GM18519 (cell line): Measurements from ENCODE around the gene CCDC89.
"Not testable (repeated sequence)": the region's sequence is repeated elsewhere in the genome, so short reads cannot be mapped to it uniquely, and the experiment has no call there.

Source experiments
- ATAC-seq: cut with Tn5 transposase; IDR thresholded peaks from one replicate; pipeline ENCODE4 v1.9.1; 2021; ENCODE audit warnings: mild to moderate bottlenecking, moderate library complexity; ENCODE audit not compliant: unreplicated experiment, low FRiP score

Gene CCDC89

DNA sequence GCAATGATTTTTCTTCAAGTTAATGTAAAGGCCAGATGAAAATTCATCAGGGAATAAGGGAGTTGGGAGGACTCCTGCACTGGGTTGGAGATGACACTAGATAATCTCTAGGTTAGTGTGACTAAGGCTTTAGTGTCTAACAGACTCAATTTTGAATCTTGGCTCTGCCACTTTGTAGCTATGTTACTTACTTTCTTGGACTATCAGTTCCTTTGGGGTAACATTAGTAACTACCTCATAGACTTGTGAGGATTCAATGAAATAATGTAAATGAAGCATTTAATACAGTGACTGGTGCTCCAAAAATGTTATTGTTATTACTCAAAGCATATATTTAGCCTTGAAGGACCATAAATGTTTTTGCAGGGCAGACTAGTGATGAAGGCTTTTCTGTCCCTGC lies 9.6 kb upstream of the CCDC89 start:
- no peak for ATAC-seq

DNA sequence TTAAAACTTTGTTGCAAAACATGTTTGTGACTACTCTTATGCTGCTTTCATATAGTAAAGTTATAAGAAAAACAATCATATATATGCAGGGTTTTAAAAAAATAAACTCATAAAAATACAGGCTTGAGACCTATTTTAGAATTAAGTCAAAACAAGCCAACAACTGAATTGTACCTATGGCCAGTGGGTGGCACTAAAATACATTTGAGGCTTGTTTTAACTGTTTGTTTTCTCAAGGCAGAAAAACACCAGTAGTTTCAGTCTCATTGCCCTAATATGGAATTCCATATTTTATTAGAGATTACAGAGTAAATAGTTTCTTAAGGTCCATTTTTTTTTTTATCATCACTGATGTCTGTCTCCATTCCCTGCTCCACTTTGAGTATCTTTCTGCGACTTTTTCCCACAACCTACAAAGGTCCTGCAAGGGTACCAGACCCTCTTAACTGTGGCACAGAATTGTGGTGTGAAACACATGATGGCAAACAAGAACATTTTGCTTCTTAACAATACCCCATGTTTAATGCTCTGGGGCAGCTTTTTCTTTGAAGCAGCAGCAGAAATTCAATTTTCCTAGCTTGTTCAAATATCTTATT lies 8.5 kb upstream of the CCDC89 start:
- ATAC-seq: no peak

DNA sequence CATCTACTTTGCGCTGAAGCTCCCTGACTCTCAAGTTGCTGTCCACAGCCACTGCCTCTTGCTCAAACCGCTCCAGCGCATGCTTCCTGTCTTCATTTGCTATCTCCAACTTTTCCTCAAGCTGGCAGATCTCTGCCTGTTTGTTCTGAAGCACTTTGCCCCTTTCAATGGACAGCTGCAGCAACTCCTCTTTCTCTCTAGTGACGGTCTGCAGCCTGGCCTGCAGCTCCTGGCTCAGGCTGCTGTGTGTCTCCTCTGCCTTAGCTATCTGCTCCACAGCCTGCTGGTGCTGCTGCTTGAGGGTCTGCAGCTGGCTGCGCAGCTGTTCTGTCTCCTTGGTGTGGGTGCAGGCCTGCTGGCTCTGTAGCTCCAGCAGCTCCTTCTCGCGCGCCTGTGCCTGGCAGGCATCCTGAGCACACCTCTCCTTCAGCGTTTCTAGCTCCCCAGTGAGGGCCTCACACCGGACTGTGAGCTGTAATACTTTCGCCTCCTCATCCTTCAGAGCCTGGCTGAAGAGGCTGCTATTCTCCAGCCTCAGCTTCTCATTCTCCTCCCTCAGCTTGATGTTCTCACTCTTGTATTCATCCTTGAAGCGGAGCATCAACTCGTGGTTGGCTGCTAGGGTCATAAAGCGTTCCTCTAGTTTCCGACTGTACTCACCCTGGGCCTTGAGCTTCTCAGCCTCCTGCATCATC lies 723 bp downstream of the CCDC89 start:
- ATAC-seq: no peak

DNA sequence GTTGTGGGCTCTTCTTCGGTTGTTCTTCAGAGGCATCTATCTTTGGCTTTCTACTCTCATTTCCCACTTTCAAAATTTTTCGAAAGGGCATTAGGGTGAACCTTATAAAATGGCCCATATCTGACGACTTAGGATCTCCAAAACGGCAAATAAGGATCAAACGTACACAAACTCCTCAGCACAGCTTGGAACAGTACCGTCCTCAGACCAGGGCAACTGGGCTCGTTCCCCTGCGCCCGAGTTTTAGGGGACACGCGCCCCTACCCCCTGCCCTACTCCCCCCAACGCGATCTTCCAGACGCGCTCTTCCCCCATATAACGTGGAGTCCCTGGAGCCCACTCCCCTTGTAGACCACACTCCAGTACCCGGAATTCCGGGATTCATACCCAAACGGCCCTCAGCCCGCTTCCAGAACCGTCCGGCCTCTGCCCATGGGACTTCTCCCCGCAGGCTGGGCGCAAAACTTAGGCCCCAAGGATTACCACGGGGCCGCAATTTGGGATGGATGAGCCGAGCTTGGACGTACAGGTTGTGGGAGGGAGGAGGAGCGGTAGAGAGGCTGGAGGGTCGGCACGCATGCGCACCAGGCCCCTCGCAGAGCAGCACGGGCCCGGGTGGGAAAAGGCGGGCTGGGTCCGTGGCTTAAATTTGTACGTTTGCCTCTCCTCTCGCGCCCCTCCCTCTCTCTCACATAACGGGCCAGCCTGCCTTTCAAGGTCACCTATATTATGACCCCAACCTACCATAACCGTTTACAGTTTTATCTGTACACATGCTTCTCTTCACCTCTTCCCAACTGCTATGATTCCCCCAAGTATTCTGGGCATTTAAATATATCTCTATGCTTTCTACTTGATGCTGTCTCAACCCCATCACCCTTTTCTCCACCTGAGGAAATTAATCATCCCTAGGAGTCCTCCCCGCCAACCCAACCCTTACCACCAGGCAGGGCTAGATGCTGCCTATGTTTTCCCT lies 3.4 kb downstream of the CCDC89 start:
- ATAC-seq: peak; percentile 65

DNA sequence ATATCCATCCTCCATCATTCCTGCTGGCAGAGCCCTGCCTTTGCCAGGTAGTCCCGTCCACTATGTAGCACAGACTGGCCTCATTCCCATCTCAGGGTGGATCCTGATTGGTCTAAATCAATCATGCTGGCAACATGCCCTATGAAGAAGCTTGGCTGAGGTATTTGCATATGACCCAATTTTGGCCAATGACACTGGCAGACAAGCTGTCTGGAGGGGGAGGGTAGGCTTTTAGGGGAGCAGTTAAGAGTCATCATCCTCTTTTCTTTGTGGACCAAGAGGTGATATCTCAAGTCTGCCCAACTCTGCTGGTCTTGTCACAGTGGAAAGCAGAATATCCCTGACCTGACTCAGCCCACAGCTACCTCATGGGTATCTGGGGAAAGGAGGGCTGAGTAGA lies 5.1 kb downstream of the CCDC89 start:
- ATAC-seq: no peak

DNA sequence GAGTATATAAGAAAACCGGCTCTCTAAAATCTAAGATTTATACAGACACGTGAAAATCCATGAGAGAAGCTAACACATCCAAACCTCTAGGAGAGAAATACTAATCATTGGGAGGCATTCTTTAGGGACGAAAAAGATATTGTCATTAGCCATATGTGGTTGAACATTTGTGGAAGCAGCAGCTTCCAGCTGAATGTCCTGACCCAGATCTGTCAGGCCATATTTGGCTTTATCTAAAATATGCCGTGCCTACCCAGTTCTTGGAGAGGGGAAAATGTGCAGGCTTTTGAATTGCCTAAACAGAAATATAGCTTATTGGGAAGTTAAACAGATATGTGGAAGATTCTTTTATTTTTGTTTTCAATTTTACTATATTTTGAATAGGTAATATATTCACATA lies 6.4 kb downstream of the CCDC89 start:
- no peak for ATAC-seq

DNA sequence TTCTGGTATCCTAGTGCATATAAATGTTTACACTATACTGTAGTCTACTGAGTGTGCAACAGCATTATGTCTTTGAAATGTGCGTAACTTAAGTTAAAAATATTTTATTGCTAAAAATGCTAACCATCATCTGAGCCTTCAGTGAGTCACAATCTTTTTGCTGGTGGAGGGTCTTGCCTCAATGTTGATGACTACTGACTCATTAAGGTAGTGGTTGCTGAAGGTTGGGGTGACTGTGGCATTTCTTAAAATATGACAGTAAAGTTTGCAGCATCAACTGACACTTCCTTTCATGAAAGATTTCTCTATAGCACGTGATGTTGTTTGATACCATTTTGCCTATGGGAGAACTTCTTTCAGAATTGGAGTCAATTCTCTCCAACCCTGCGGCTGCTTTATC lies 12.6 kb downstream of the CCDC89 start:
- no peak for ATAC-seq

DNA sequence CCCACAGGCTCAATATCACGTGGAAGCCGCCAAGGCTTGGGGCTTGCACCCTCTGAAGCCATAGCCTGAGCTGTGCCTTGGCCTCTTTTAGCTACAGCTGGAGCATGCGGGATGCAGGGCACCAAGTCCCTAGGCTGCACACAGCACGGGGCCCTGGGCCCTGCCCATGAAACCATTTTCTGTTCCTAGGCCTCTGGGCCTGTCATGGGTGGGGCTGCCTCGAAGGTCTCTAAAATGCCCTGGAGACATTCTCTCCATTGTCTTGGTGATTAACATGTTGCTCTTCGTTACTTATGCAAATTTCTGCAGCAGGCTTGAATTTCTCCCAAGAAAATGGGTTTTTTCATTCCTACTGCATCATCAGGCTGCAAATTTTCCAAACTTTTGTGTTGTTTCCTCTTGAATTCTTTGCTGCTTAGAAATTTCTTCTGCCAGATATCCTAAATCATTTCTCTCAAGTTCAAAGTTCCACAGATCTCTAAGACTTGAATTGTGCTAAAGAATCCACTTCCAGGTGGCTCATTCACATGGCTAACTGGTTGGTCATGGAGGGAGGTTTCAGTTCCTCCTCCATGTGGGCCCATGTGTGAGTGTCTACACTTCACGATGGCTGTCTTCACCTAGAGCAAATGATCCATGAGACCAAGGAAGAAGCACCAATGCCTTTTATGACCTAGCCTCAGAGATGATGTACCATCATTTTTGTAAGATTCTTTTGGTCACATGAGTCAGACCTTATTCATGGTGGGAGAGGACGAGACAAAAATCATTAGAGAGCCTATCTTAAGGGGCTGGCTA lies 13.7 kb downstream of the CCDC89 start:
- no peak for ATAC-seq

DNA sequence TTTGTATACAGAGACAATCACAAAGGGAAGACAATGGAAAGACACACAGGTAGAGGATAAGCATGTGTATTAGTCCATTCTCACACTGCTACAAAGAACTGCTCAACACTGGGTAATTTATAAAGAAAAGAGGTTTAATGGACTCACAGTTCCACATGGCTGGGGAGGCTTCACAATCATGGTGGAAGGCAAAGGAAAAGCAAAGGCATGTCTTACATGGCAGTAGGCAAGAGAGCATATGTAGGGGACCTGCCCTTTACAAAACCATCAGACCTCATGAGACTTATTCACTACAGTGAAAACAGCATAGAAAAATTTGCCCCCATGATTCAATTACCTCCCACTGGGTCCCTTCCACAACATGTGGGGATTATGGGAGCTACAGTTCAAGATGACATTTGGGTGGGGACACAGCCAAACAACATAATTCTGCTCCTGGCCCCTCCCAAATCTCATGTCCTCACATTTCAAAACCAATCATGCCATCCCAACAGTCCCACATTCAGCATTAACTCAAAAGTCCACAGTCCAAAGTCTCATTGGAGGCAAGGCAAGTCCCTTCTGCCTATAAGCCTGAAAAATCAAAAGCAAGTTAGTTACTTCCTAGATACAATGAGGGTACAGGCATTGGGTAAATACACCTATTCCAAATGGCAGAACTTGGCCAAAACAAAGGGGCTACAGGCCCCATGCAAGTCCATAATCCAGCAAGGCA lies 14.9 kb downstream of the CCDC89 start:
- not testable (repeated sequence) for ATAC-seq

DNA sequence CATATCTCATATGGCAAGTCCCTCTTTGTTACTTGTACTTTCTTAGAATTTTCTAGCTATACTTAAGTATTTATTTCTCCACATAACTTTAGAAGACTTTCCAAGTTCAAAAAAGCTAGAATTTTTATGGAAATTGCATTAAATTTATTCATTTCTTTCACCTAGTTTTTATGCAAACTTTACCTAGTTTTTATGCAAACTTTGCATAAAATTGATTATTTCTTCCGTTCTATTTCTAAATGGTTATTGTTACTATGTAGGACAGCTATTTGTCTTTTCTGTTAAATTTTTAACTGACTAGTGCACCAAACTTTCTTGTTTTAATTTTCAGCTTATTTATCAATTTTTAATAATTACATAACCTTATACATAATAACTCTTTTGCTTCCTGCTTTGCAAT lies 17.8 kb downstream of the CCDC89 start:
- ATAC-seq: no peak

DNA sequence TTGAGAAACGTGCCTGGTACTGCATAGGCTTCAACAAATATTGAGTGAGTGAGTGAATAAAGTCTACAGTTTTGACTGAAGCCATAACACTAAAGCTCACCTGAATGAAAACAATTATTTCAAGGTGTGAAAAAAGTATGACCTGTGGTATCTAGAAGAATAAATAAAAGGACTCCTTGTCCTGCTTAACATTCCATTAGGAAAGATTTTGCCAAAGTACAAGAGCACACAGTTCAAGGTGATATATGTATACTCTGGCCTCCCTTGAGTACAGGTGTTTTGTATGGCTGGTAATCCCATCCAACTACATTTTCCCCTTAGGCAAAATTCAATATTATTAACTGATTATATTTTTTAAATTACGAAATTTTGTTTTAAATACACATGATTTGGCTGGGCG lies 19.3 kb downstream of the CCDC89 start:
- no peak for ATAC-seq

DNA sequence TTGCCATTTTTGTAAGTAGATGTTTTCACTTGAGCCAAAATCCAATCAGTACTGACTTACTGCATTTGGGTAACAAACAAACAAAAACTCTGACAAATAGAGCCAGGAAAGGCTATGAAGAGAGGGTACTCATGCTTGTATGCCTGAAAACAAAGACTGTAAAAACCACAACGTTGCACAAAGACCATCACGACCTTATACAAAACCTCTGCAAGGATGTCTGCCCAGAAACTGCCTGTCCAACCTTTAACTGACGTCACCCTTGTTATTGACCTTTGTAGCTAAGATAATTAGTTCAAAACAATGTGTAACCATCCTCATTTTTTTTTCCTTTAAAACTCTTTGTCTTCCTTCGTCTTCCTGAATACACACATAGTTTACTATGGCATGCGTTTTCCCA lies 20.3 kb downstream of the CCDC89 start:
- ATAC-seq: no peak

DNA sequence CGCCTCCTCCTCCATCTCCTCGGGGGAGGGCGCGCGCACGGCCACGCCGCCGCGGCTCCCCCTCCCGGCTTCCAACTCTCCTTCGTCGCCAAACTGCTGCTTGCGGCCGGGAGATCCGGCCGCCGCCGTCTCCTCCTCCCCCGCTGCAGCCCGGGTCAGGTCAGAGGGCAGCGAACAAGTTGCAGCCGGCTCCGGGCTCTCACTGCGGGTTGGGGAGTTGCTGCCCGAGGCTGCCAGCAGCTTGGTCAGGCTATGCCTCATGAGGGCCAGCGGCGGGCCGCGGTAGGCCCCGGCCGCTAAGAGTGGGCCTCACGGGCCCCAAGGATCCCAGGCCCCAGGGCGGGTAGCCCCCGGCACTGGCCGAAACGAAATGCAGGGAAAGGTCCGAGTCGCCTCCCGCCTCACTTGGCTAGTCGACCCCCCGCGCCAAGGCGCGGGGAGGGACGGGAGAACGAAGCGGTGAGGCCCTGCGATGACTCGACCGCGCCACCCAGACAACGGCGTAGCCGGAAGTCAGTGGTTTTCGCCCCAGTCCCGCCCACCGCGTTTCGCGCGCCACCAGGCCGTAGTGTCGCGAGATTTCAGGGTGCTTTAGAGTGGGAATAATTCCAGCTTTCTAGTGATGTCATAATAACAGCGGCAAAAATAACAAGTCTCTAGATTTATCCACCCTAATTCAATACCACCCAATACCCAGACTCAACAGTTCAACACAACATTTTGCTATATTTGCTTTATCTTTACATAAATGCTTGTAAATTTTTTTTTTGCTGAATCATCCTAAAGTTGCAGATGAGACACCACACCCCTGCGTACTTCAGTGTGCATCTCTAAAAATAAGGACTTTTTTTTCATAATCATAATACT lies 21.1 kb downstream of the CCDC89 start, which contains the start of gene CREBZF:
CREBZF (minus strand) TSS at position 515 of the 867 bp plus-strand sequence; CDS start at position 261, 254 bp downstream.
- ATAC-seq: peak; percentile 87

DNA sequence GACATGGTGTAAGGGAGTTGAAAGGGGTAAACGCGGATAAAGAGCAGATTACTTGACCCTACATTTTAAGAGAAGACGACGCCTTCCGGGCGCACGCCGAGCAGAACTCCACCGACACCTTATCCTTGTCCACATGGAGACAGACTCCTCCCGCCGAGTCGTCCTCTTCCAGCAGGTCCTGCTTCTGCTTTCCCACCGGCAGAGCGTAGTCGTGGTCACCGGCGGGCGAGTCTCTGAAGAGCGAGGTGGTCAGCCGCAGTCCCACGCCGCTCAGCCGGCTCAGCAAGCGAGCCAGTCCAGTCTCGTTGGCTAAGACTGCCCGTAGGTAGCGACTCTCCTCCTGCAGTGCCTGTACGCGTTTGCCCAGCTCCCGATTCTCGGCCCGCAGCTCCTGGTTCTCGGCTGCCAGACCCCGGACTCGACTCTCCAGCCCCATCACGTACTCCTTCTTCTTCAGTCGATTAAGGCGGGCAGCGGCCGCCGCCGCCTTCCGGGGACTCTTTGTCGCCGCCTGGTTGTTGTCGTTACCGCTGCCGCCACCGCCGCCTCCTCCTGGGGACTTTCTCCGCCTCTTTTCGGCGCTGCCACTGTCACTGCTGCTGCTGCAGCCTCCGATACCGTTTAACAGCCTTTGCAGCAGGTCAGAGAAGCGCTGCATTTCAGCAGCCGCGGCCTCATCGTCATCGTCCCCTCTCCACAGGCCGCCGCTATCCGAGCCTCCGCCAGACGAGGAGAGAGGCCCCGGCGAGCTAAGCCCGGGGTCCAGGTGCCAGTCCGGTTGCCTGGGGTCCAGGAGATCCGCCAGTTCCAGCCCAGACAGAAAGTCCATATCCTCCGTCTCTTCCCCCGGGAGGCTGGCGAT lies 22.0 kb downstream of the CCDC89 start:
- peak; percentile 52 for ATAC-seq

DNA sequence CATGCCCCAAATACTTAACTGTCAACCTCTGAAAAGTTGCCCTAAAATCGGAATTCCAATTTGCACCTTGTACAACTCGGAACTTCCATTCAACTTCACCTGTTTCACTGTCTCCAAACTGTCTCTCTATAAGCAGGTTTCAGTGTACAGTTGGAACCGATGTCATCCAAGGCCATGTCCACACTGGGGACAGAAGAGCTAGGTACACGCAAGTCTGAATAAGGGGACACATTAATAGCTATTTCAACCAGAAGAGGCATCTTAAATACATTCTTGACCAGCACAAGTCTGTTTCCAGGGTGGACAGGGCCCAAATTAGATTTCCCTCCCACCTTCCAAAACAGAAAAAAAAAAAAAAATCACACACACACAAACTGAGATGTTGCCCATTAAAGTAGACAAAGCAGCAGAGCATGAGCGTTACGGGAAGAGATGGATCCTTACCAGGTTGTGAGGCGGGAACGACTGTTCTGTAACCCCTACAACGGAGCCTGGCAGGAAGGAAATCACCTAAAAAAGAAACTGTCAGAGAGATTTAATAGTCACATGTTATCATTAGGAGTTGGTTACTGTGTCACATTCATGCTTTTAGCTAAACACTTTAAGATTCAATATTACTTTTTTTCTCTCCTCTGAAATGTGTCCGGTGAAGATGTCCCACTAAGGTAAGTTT lies 22.8 kb downstream of the CCDC89 start:
- no peak for ATAC-seq

DNA sequence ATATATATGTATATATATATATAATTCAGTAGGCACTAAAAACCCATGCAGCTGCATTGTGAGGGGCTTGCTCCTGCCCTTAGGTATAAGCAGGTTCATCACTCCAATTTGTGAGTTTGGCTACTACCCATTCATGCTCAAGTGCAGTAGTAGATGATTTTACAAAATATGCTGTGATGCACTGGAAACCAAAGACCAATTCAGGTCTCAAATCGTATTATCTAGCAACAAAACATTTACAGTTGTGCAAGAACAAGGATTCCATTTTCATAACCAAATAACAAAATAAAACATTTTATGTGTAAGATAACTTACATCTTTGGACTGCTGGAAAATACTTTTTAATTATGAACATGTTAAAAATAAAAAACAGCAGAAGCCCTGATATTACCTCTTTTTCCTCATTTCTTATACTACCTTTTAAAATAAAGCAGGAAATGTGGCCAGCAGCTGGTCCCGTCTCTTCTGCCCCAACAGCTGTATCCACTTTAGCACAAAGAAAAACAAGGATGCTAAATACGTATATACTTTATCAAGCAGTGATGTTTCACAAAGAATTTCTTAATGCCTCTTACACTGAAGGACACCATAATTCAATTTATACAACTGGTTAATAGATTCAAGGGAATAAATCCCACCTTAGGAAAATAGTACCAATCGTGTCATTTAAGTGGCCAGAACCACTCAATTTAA lies 23.9 kb downstream of the CCDC89 start:
- no peak for ATAC-seq

DNA sequence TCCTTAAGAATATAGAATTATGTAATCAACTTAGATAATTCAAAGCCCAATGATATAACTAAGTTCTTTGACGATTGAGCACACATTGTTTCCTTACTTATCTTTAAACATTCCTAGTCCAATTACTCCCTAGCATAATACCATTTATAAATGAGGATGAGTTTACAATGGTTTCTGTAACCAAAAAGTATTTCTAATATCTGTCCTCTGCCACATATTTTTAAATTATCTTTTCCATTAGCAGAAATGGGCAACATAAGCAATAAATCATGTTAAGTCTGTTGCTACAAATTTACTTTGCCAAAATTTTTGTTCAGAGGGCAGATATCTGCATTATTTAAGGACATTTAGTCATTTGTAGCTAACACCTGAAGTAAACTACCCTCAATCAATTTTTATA lies 27.8 kb downstream of the CCDC89 start:
- ATAC-seq: no peak
